Measurements from ENCODE around the gene RAPGEF1.

DNA sequence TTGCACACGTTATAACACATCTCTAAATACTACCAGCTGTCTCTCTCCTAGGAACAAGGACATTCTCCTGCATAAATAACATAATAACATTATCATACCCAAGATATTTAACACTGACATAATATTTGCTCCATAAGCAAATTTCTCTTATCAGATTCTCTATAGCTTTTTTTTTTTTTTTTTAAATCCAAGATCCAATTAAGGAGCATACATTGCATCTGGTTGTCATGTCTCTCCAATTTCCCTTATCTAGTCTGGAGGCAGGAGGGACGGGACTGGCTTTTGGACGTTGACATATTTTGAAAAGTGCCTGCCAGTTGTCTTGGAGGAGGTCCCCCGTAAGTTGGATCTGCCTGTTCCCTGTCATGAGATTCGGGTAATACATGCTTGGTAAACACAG is 76.6 kb downstream of the RAPGEF1 start:
- TF ChIP-seq CTCF (IDR thresholded peaks at IDR 0.05) (no peak), POLR2A (IDR thresholded peaks at IDR 0.05) (no peak)
